ENCODE measurements around the gene CD302.

DNA sequence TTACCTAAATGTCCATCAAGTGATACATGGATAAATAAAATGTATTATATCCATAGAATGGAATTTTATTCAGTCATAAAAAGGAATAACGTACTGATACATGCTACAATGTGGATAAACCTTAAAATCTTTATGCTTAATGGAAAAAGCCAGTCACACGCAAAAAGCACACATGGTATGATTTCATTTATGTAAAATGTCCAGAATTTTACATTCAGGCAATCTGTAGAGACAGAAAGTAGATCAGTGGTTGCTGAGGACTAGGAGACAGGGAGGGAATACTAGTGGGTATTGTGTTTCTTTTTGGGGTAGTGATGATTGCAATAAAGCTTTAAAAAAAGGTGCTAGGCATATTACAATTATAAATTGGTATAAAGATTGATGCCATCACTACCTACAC lies 30.7 kb upstream of the CD302 start:
- TF ChIP-seq, protein P1, sequence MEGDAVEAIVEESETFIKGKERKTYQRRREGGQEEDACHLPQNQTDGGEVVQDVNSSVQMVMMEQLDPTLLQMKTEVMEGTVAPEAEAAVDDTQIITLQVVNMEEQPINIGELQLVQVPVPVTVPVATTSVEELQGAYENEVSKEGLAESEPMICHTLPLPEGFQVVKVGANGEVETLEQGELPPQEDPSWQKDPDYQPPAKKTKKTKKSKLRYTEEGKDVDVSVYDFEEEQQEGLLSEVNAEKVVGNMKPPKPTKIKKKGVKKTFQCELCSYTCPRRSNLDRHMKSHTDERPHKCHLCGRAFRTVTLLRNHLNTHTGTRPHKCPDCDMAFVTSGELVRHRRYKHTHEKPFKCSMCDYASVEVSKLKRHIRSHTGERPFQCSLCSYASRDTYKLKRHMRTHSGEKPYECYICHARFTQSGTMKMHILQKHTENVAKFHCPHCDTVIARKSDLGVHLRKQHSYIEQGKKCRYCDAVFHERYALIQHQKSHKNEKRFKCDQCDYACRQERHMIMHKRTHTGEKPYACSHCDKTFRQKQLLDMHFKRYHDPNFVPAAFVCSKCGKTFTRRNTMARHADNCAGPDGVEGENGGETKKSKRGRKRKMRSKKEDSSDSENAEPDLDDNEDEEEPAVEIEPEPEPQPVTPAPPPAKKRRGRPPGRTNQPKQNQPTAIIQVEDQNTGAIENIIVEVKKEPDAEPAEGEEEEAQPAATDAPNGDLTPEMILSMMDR (conservative IDR thresholded peaks at IDR 0.05; ENCODE audit: low read depth, low read length) = no peak
- TF ChIP-seq RFX5 (IDR thresholded peaks at IDR 0.05; ENCODE audit: low read depth, low read length) (no peak), RCOR1 (IDR thresholded peaks at IDR 0.05; ENCODE audit: insufficient replicate concordance, low read length) (no peak)
- TF ChIP-seq, protein P2, sequence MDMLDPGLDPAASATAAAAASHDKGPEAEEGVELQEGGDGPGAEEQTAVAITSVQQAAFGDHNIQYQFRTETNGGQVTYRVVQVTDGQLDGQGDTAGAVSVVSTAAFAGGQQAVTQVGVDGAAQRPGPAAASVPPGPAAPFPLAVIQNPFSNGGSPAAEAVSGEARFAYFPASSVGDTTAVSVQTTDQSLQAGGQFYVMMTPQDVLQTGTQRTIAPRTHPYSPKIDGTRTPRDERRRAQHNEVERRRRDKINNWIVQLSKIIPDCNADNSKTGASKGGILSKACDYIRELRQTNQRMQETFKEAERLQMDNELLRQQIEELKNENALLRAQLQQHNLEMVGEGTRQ (IDR thresholded peaks at IDR 0.05; ENCODE audit: low read depth, low read length) = no peak
